GM10266 (cell line): Measurements from ENCODE around the gene PGD.

ENCODE experiments used
- DNase-seq: peaks from one replicate; pipeline ENCODE4 v3.0.0; 2012; ENCODE audit errors: extremely low spot score
- CTCF ChIP-seq: IDR thresholded peaks from 2 replicates; pipeline ENCODE4 v1.5.1; 2012; ENCODE audit warnings: mild to moderate bottlenecking, low read depth; ENCODE audit not compliant: control insufficient read depth, insufficient read depth; ENCODE audit errors: missing control alignments

Gene PGD

GRCh38 chr1:10467078-10467477 lies 68.2 kb downstream of the PGD start:
- no peak for DNase-seq
- TF ChIP-seq CTCF = no peak

DNA sequence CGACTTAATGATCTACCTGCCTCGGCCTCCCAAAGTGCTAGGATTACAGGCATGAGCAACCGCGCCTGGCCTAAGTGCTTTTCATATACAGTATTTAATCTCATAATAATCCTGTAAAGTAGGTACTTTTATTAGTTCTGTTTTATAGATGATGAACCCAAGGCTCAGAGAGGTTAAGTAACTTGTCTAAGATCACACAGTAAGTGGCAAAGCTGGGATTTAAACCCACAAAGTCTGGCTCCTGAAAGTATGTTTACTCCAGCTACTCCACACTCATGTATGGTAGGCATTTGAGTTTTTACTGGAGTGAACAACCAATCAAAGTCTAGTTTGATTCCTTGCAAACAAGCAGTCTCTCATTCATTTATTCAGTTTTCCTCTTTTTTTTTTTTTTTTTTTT lies 71.2 kb downstream of the PGD start:
- no peak for DNase-seq
- TF ChIP-seq CTCF = no peak
